Body of pancreas (tissue), 4 donors: ENCODE data around the gene VCP. TPM values are rescaled to one million over a fixed set of nuclear protein-coding genes. Genes with fewer than 3 reads are reported as not detected.

Experiments
- ATAC-seq: fragments of 150-250 bp; one replicate; pipeline ENCODE4 v1.9.1; 2016
- DNase-seq, 4 donors: peaks; one replicate each; pipeline ENCODE4 v3.0.0-alpha.2; 2019
- H3K27ac ChIP-seq, 4 donors: fragments of 200-600 bp; sonication (generic); 1 replicate in 3 of 4; 2 replicates in 1 of 4; pipeline versions ENCODE4 v1.5.1 to v1.6.1; 2016 to 2019; ENCODE audit warnings: mild to moderate bottlenecking in 1 of 4, mixed read lengths in 1 of 4, moderate library complexity in 1 of 4
- H3K27me3 ChIP-seq, 2 donors: fragments of 200-600 bp; sonication (generic); one replicate each; pipeline ENCODE4 v1.6.0; 2016; ENCODE audit warnings: mild to moderate bottlenecking in 1 of 2
- H3K36me3 ChIP-seq, 2 donors: fragments of 200-600 bp; sonication (generic); replicated peaks in 1 of 2; 2 replicates each; pipeline ENCODE4 v1.5.1; 2016; ENCODE audit warnings: low read depth in 2 of 2; ENCODE audit not compliant: insufficient read depth in 1 of 2
- H3K4me1 ChIP-seq: fragments of 200-600 bp; sonication (generic); one replicate; pipeline ENCODE4 v1.6.0; 2016
- H3K4me3 ChIP-seq, 2 donors: fragments of 200-600 bp; sonication (generic); 1 replicate in 1 of 2; 2 replicates in 1 of 2; pipeline ENCODE4 v1.5.1; 2016 to 2019
- H3K9me3 ChIP-seq, 3 donors: fragments of 200-600 bp; sonication (generic); 1 replicate in 2 of 3; 2 replicates in 1 of 3; pipeline ENCODE4 v1.5.1; 2016
- POLR2A ChIP-seq, 3 donors: fragments of 450-650 bp; IDR thresholded peaks; one replicate each; pipeline ENCODE4 v1.6.1; 2016; ENCODE audit warnings: antibody characterized with exemption in 3 of 3, mild to moderate bottlenecking in 2 of 3
- WGBS, 2 donors: methylation state at CpG; one replicate each; pipeline ENCODE4 v1.1.5; 2017; 5-methylcytosine and 5-hydroxymethylcytosine counted together
- intact Hi-C: fragments of 100-400 bp; cut with DNase I; formaldehyde crosslinking; loops from one replicate; pipeline ENCODE4 v1.15.1; 2023
- total RNA-seq, 2 donors: library from RNA; depleted of rRNA; stranded (reverse); fragments of >200 nt; gene quantifications; one replicate each; pipeline ENCODE4 v1.1.0, GENCODE V29; 2016
- TF ChIP-seq, protein P1 (sequence below), 7 experiments: fragments of 450-650 bp in 4 of 7; fragments of 200-600 bp in 3 of 7; sonication (generic) in 3 of 7; IDR thresholded peaks; one replicate each; pipeline ENCODE4 v1.5.1; 2016 to 2019; ENCODE audit warnings: antibody characterized with exemption in 7 of 7

VCP gene
- total RNA-seq, 2 donors from 2014 or later: 63.6 to 118 TPM

DNA sequence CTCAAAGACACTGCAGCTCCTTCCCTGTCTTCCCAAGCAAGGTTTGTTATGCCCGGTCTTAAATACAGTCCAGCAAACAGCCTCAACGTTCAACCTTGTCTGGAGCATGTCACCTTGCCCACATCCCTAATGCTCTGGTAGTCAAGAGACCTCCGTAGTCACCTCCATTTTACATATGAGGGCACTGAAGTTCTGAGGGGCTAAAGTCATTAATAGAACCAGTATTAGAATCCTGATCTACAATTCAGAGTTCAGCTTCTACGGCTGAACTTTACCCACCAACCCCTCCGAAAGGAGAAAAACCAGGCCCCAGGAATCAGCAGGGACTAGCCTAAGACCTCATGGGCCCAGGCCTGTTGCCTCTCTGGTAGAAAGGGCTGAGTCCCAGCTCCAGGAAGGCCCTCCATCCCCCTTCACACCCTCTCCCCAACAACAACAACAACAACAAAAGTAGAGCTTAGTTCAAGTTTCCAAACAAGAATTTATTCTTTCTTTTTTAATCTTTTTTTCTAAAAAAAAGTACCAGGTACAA is 31.3 kb upstream of the VCP start:
- Histone ChIP-seq H3K4me1 (peaks cover 23% of the 10 kb centered on the region), H3K27me3 (no peaks in the 10 kb centered on the region), H3K27ac (peak overlapping the region; percentile 57 to 84 (median 72)), H3K36me3 (peaks cover 0 to 12% of the 10 kb centered on the region in 2 donors), H3K9me3 (no peaks in the 10 kb centered on the region), H3K4me3 (no peak overlapping the region)
- intact Hi-C loops: no loop called here
- 36 to 43% methylated on average over 5 of the region's 5 CpGs for WGBS, 2 donors
- DNase-seq (no peak), ATAC-seq (no peak)
- TF ChIP-seq, protein P1, sequence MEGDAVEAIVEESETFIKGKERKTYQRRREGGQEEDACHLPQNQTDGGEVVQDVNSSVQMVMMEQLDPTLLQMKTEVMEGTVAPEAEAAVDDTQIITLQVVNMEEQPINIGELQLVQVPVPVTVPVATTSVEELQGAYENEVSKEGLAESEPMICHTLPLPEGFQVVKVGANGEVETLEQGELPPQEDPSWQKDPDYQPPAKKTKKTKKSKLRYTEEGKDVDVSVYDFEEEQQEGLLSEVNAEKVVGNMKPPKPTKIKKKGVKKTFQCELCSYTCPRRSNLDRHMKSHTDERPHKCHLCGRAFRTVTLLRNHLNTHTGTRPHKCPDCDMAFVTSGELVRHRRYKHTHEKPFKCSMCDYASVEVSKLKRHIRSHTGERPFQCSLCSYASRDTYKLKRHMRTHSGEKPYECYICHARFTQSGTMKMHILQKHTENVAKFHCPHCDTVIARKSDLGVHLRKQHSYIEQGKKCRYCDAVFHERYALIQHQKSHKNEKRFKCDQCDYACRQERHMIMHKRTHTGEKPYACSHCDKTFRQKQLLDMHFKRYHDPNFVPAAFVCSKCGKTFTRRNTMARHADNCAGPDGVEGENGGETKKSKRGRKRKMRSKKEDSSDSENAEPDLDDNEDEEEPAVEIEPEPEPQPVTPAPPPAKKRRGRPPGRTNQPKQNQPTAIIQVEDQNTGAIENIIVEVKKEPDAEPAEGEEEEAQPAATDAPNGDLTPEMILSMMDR (IDR thresholded peaks at IDR 0.05): no peak
- TF ChIP-seq POLR2A (IDR thresholded peaks at IDR 0.05): no peak

DNA sequence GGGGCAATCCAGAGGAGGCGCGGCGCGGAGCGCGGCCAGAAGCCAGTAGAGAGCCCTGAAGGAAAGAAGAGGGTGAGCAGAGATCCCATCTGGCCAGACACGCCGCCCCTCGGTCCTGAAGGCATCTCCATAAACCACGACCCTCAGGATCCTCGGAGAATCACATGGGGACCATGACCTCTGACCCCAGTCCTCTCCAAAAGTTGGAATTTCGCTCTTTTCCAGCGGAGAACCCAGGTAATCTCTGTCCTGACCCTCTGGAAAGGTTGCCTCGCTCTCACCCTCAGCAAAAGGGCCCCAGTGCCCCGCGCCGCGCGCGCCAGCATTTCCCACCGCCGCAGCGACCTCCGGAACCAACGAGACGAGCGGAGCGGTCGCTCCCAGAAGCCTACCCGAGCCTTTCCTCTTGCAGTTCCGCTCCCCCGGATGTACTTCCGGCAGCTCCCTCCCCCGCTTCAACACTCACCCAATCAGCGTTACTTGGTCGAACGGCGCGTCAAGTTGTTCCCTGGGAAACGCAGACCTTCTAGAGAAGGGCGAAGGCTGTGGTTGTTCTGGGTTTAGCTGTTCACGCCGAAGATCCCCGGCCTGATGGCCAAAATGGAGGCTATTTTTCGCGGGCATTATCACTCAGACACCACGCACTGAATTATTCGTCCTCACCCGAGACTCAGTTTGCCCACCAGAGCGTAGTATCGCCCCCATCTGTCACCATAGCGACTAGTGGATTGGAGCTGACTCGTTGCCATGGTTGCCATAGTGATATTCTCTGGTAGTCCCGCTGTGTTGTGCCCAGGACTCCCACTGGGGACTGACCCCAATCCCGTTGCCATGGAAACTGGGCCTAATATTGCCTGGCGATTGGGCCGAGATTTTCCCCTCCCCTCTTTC is 30.6 kb upstream of the VCP start, which contains the start of gene STOML2:
TSS of gene STOML2 (minus strand) at position 363 of the 891 bp plus-strand sequence. CDS start at position 326, 37 bp downstream.
- peaks cover 0 to 12% of the 10 kb centered on the region in 2 donors for H3K36me3 ChIP-seq
- 1 to 3% methylated on average over 19 to 57 of the region's 57 CpGs for WGBS, 2 donors
- intact Hi-C loops: no loop called here
- H3K27me3 ChIP-seq: no peaks in the 10 kb centered on the region
- peak; percentile 98 for ATAC-seq
- peak; percentile 94 to 97 (median 95) for DNase-seq
- TF ChIP-seq, protein P1 (IDR thresholded peaks at IDR 0.05): peak in 2 of 7 experiments; percentile 16 to 19
- TF ChIP-seq POLR2A (IDR thresholded peaks at IDR 0.05): peak; percentile 30 to 86 (median 81)
- peak within 1 kb of the TSS; percentile 57 to 84 (median 72) for H3K27ac ChIP-seq
- no peaks in the 10 kb centered on the region for H3K9me3 ChIP-seq
- H3K4me3 ChIP-seq: peak within 1 kb of the TSS; percentile 50 to 55
- peaks cover 23% of the 10 kb centered on the region for H3K4me1 ChIP-seq

DNA sequence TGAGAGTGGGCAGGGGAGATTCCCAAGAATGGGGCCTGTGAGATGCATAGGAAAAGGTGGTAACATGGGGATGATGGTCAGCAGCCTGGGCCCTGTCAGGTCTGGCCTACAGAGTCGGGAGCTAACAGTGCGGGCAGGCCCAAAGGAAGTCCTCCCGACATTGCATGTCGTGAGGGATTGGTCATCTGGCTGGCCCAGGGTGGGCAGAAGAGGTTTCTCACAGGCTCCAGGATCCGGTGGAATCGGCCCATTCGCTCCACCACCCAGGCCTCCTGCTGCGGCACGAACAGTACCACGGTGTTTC is 30.0 kb upstream of the VCP start:
- WGBS, 2 donors: 0 to 1% methylated on average over 4 to 10 of the region's 10 CpGs
- Histone ChIP-seq H3K36me3 (peaks cover 0 to 12% of the 10 kb centered on the region in 2 donors), H3K4me3 (peak overlapping the region; percentile 50 to 55), H3K27ac (peak overlapping the region in 3 of 4 donors; percentile 65 to 84 (median 79)), H3K4me1 (peaks cover 23% of the 10 kb centered on the region), H3K9me3 (no peaks in the 10 kb centered on the region), H3K27me3 (no peaks in the 10 kb centered on the region)
- TF ChIP-seq, protein P1 (IDR thresholded peaks at IDR 0.05): no peak
- TF ChIP-seq POLR2A (IDR thresholded peaks at IDR 0.05): no peak
- no peak for ATAC-seq
- DNase-seq: no peak
- intact Hi-C loops: no loop called here

DNA sequence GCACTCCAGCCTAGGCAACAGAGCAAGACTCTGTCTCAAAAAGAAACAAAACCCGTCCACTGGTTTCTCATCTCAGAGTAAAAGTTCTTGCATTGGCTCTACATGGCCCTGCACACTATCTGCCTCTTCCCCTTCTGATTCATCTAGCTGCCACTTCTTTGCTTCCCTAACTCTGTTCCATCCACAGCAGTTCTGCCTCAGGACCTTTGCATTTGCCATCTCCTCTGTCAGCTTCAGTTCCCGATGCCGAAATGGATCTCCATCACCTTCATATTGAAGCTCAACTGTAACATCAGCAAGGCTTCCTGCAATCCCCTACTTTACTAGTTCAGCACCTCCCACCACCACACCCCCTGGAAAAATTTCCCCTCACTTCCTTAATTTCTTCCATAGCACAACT is 25.1 kb upstream of the VCP start:
- no peak overlapping the region for H3K27ac ChIP-seq
- H3K4me3 ChIP-seq: no peak overlapping the region
- intact Hi-C loops: no loop called here
- DNase-seq (no peak), ATAC-seq (no peak)
- no peak for TF ChIP-seq POLR2A (IDR thresholded peaks at IDR 0.05)
- TF ChIP-seq, protein P1 (IDR thresholded peaks at IDR 0.05): no peak
- WGBS, 2 donors: 67 to 74% methylated on average over 3 of the region's 3 CpGs
- H3K27me3 ChIP-seq: no peaks in the 10 kb centered on the region
- H3K9me3 ChIP-seq: no peaks in the 10 kb centered on the region
- peaks cover 36% of the 10 kb centered on the region for H3K4me1 ChIP-seq
- peaks cover 0 to 3% of the 10 kb centered on the region in 2 donors for H3K36me3 ChIP-seq
